NCI-H2171 treated with DMSO at 0.1 percent for 48 hours (cell line): ENCODE data around the gene RAB6C.
"Not testable (repeated sequence)": the region's sequence is repeated elsewhere in the genome, so short reads cannot be mapped to it uniquely, and the experiment has no call there.

Experiments used
- DNase-seq: peaks from one replicate; lab custom pipeline; 2025; lab: John Stamatoyannopoulos, UW

RAB6C gene

DNA sequence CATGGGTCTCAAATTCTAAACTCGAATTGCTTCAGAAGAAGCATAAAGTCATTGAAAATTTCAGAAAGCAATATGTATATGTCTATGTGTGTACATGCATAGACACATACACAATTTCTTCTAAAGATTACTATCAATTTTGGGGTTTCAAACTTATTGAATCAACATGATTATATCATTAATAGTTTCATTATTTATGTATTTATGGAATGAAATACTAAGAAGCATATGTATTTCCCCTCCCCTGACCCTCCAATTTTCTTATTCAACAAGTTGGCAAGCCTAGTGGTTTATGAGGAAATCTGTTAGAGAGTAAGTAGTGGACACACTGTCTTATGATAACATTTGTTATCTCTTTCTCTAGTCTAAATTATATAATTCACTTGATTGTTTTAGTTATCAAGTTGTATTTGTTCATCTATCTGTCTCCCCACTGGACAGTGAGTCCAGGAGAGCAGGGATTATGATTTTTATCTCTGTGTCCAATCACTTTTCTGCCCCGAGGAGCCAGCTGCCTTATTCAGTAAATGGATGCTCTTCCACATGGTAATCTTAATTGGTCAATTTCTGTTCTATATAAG, 17.3 kb downstream of the RAB6C start:
- not testable (repeated sequence) for DNase-seq

DNA sequence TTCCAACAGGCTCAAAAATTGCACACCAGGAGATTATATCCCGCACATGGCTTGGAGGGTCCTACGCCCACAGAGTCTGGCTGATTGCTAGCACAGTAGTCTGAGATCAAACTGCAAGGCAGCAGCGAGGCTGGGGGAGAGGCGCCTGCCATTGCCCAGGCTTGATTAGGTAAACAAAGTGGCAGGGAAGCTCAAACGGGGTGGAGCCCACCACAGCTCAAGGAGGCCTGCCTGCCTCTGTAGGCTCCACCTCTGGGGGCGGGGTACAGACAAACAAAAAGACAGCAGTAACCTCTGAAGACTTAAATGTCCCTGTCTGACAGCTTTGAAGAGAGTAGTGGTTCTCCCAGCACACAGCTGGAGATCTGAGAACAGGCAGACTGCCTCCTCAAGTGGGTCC, 19.3 kb downstream of the RAB6C start:
- not testable (repeated sequence) for DNase-seq

DNA sequence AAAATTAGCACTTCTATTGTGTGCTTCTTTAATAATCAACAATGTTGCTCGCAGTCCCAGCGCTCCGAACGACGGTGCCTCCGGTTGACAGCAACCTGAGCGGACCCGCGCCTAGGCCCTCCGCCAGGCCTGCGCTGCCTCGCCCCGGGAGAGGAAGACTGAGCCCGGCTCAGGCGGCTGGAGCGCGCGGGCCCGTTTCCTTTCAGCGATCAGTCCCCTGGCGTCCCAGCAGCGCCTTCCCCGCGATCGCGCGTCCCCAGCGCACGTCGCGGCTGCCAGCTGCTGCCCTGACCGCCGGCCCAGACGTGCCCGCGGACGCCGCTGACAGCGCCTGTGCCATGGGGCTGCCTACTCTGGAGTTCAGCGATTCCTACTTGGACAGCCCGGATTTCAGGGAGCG, 26.4 kb downstream of the RAB6C start:
- DNase-seq, result not testable (repeated sequence)

DNA sequence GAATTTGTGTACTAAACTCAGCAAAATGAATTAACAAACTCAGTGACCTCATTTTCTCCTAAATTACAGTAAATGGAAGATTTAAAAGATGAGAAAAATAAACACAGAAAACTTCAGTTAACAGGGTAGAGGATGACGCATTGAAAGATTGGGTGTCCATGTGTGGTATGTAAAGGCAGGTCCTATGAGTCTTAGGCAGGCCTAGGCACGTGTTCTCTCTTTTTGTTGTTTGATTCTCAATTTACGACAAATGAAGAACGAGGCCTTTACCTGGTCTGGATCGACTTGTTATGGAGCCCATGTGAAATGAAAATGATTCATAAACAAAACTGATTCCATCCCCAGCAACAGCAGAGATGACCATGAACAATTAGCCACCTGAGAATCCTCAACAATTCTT, 37.2 kb downstream of the RAB6C start:
- not testable (repeated sequence) for DNase-seq

GRCh38 chr2:130019402-130019801, 39.9 kb downstream of the RAB6C start:
- no peak for DNase-seq

GRCh38 chr2:130020069-130020468, 40.6 kb downstream of the RAB6C start:
- DNase-seq, result not testable (repeated sequence)

GRCh38 chr2:130025931-130026330, 46.5 kb downstream of the RAB6C start:
- DNase-seq, result not testable (repeated sequence)
